Kasumi-1 (cell line): ENCODE data around the gene VPS35.

Experiments
- DNase-seq, 2 experiments: peaks; one replicate each; lab custom pipeline; 2025; lab: John Stamatoyannopoulos, UW

VPS35 gene

GRCh38 chr16:46688654-46689364 is at the start of gene VPS35:
Gene VPS35, minus strand, starts transcription at chr16:46689178. Its CDS starts 45 bp downstream, at chr16:46689133.
- DNase-seq: peak; percentile 97 to 98

GRCh38 chr16:46737621-46738214 is 48.7 kb upstream of the VPS35 start:
- no peak for DNase-seq

- no peak for DNase-seq
Measured at GRCh38 chr16:46736695-46737094, 47.7 kb upstream of the VPS35 start.

- no peak for DNase-seq
Measured at GRCh38 chr16:46733319-46733830, 44.4 kb upstream of the VPS35 start.

GRCh38 chr16:46732561-46732960 is 43.6 kb upstream of the VPS35 start:
- no peak for DNase-seq

GRCh38 chr16:46731691-46732555 is 42.9 kb upstream of the VPS35 start:
- no peak for DNase-seq

- no peak for DNase-seq
Measured at GRCh38 chr16:46730801-46731690, 42.1 kb upstream of the VPS35 start.

- no peak for DNase-seq
Measured at GRCh38 chr16:46730126-46730525, 41.1 kb upstream of the VPS35 start.

GRCh38 chr16:46729326-46729995 is 40.5 kb upstream of the VPS35 start:
- DNase-seq: no peak

GRCh38 chr16:46728806-46729205 is 39.8 kb upstream of the VPS35 start:
- no peak for DNase-seq

GRCh38 chr16:46727630-46728029 is 38.7 kb upstream of the VPS35 start:
- no peak for DNase-seq

GRCh38 chr16:46727184-46727583 is 38.2 kb upstream of the VPS35 start:
- DNase-seq: no peak

GRCh38 chr16:46721885-46722284 is 32.9 kb upstream of the VPS35 start:
- no peak for DNase-seq

GRCh38 chr16:46720619-46721018 is 31.6 kb upstream of the VPS35 start:
- DNase-seq: no peak

- DNase-seq: no peak
Measured at GRCh38 chr16:46719528-46719927, 30.6 kb upstream of the VPS35 start.

GRCh38 chr16:46718214-46718613 is 29.2 kb upstream of the VPS35 start:
- no peak for DNase-seq

GRCh38 chr16:46717692-46718091 is 28.7 kb upstream of the VPS35 start:
- no peak for DNase-seq

- no peak for DNase-seq
Measured at GRCh38 chr16:46715769-46716305, 26.9 kb upstream of the VPS35 start.

GRCh38 chr16:46714797-46715591 is 26.0 kb upstream of the VPS35 start:
- DNase-seq: no peak

GRCh38 chr16:46713634-46714033 is 24.7 kb upstream of the VPS35 start:
- DNase-seq: no peak
